T-cell (primary cell): ENCODE results near the gene TAB2. TPM values are rescaled to one million over a fixed set of nuclear protein-coding genes. Genes with fewer than 3 reads are reported as not detected.
"Not testable (repeated sequence)": the region's sequence is repeated elsewhere in the genome, so short reads cannot be mapped to it uniquely, and the experiment has no call there.

Experiments used
- ATAC-seq, 4 experiments: fragments of 200-7000 bp in 3 of 4; fragments of 150-1000 bp in 1 of 4; cut with Tn5 transposase; replicated peaks in 1 of 4; 1 replicate in 3 of 4; 2 replicates in 1 of 4; pipeline ENCODE4 v1.10.0; 2021; ENCODE audit warnings: moderate library complexity in 3 of 4, mild to moderate bottlenecking in 2 of 4, moderate number of reproducible peaks in 1 of 4
- CTCF ChIA-PET, 2 donors: fragments of 300-600 bp; sonication (Branson Sonifier 250); formaldehyde crosslinking; loops; one replicate each; lab custom pipeline; 2022; ENCODE audit warnings: antibody characterized with exemption in 2 of 2; lab: Charles Lee
- POLR2A ChIA-PET, 2 donors: fragments of 300-600 bp; sonication (Branson Sonifier 250); formaldehyde crosslinking; loops; one replicate each; lab custom pipeline; 2022; ENCODE audit warnings: antibody characterized with exemption in 2 of 2; lab: Charles Lee
- DNase-seq, 35 experiments: peaks; one replicate each; pipeline versions ENCODE4 v3.0.0 to v3.0.0-alpha.2; 2013 to 2023
- H3K27ac ChIP-seq: one replicate; pipeline ENCODE4 v1.5.1; 2013; ENCODE audit warnings: low read length
- H3K27me3 ChIP-seq, 2 experiments: replicated peaks in 1 of 2; 1 replicate in 1 of 2; 2 replicates in 1 of 2; pipeline versions ENCODE4 v1.6.1 to v1.7.0; 2013; ENCODE audit warnings: low read length in 1 of 2, mixed read lengths in 1 of 2; ENCODE audit not compliant: control insufficient read depth in 2 of 2, insufficient read depth in 2 of 2; ENCODE audit errors: extremely low read depth in 1 of 2
- H3K36me3 ChIP-seq, 2 donors: 1 replicate in 1 of 2; 2 replicates in 1 of 2; pipeline versions ENCODE4 v1.6.1 to v1.7.0; 2013; ENCODE audit warnings: low read length in 1 of 2; ENCODE audit not compliant: control insufficient read depth in 2 of 2, insufficient read depth in 1 of 2; ENCODE audit errors: extremely low read depth in 1 of 2
- H3K4me1 ChIP-seq, 2 experiments: 1 replicate in 1 of 2; 2 replicates in 1 of 2; pipeline versions ENCODE4 v1.6.1 to v1.7.0; 2013; ENCODE audit warnings: low read length in 2 of 2, mixed read lengths in 1 of 2; ENCODE audit not compliant: insufficient read depth in 2 of 2, control insufficient read depth in 1 of 2; ENCODE audit errors: extremely low read depth in 1 of 2
- H3K4me3 ChIP-seq, 2 donors: 1 replicate in 1 of 2; 2 replicates in 1 of 2; pipeline versions ENCODE4 v1.5.1 to v1.7.0; 2013; ENCODE audit warnings: mild to moderate bottlenecking in 2 of 2, low read length in 1 of 2, moderate library complexity in 1 of 2; ENCODE audit not compliant: control insufficient read depth in 1 of 2; ENCODE audit errors: extremely low read depth in 1 of 2
- H3K9me3 ChIP-seq: 2 replicates; pipeline ENCODE4 v1.7.0; 2013
- H3K27ac Mint-ChIP-seq, 2 donors: one replicate each; pipeline ENCODE4 v1.8.0; 2020 to 2021; ENCODE audit warnings: mild to moderate bottlenecking in 2 of 2, mixed read lengths in 2 of 2
- H3K27me3 Mint-ChIP-seq, 2 donors: one replicate each; pipeline ENCODE4 v1.8.0; 2021 to 2022; ENCODE audit warnings: mixed read lengths in 2 of 2
- H3K36me3 Mint-ChIP-seq: one replicate; pipeline ENCODE4 v1.8.0; 2021; ENCODE audit warnings: mixed read lengths
- H3K4me1 Mint-ChIP-seq, 3 donors: one replicate each; pipeline ENCODE4 v1.8.0; 2020 to 2022; ENCODE audit warnings: mixed read lengths in 3 of 3, mild to moderate bottlenecking in 1 of 3
- H3K4me3 Mint-ChIP-seq, 3 donors: one replicate each; pipeline ENCODE4 v1.8.0; 2020 to 2022; ENCODE audit warnings: mild to moderate bottlenecking in 3 of 3, mixed read lengths in 3 of 3, moderate library complexity in 3 of 3
- H3K9me3 Mint-ChIP-seq, 3 donors: one replicate each; pipeline ENCODE4 v1.8.0; 2020 to 2022; ENCODE audit warnings: mixed read lengths in 3 of 3
- whole genome bisulfite sequencing: methylation state at CpG from one replicate; pipeline ENCODE4 v1.1.5; 2013; ENCODE audit warnings: missing lambda C conversion rate; ENCODE audit not compliant: insufficient coverage; 5-methylcytosine and 5-hydroxymethylcytosine counted together
- total RNA-seq, 35 experiments: library from RNA in 6 of 35; stranded (reverse) in 6 of 35; fragments of 120-200 nt in 1 of 35; gene quantifications; one replicate each; pipeline versions ENCODE4 v1.2.1 to v1.2.4 and lab custom pipeline; 2013 to 2026

TAB2 gene
- total RNA-seq, 5 donors from 2014 or later (not counting 1 experiment from before 2014, with no cell fraction given), result 128 to 160 (median 146) TPM

GRCh38 chr6:149319422-149319821, 1.9 kb downstream of the TAB2 start:
- ATAC-seq (no peak), DNase-seq (peak in 1 of 35 experiments; percentile 49)
- peaks cover 3% of the 10 kb centered on the region for H3K36me3 Mint-ChIP-seq
- peak overlapping the region; percentile 83 to 93 for H3K27ac Mint-ChIP-seq
- Histone ChIP-seq H3K27me3 (no peaks in the 10 kb centered on the region), H3K4me3 (peak overlapping the region; percentile 70 to 78), H3K36me3 (no peaks in the 10 kb centered on the region), H3K9me3 (no peaks in the 10 kb centered on the region), H3K27ac (peak overlapping the region; percentile 79), H3K4me1 (peaks cover 8 to 38% of the 10 kb centered on the region in 2 experiments)
- CTCF ChIA-PET, result no interaction called here
- H3K27me3 Mint-ChIP-seq, result no peaks in the 10 kb centered on the region
- peak overlapping the region; percentile 86 to 93 (median 91) for H3K4me3 Mint-ChIP-seq
- POLR2A ChIA-PET, result interaction anchor here in 1 of 2 donors (0.6 to 0.7 kb wide), 2 partner anchors 31 to 69 kb away, joined by 4 read pairs; no protein-coding TSS in a partner anchor
- WGBS, result no CpG with 5 or more reads among the region's 3 CpGs
- H3K4me1 Mint-ChIP-seq, result peaks cover 43 to 61% (median 59%) of the 10 kb centered on the region in 3 donors
- H3K9me3 Mint-ChIP-seq, result no peaks in the 10 kb centered on the region

- H3K9me3 ChIP-seq, H3K36me3 ChIP-seq, H3K27me3 ChIP-seq, DNase-seq, H3K36me3 Mint-ChIP-seq, H3K27me3 Mint-ChIP-seq, POLR2A ChIA-PET, CTCF ChIA-PET, H3K9me3 Mint-ChIP-seq, ATAC-seq: not testable (repeated sequence)
- peak overlapping the region; percentile 79 for H3K27ac ChIP-seq
- peak overlapping the region; percentile 83 to 93 for H3K27ac Mint-ChIP-seq
- peak overlapping the region; percentile 86 to 93 (median 91) for H3K4me3 Mint-ChIP-seq
- peak overlapping the region in 1 of 2 donors; percentile 70 for H3K4me3 ChIP-seq
- 53% methylated on average over 2 of the region's 10 CpGs for WGBS
- peaks cover 8 to 41% of the 10 kb centered on the region in 2 experiments for H3K4me1 ChIP-seq
- H3K4me1 Mint-ChIP-seq, result peaks cover 49 to 64% (median 63%) of the 10 kb centered on the region in 3 donors
Observed at GRCh38 chr6:149320016-149320415, 2.5 kb downstream of the TAB2 start.

DNA sequence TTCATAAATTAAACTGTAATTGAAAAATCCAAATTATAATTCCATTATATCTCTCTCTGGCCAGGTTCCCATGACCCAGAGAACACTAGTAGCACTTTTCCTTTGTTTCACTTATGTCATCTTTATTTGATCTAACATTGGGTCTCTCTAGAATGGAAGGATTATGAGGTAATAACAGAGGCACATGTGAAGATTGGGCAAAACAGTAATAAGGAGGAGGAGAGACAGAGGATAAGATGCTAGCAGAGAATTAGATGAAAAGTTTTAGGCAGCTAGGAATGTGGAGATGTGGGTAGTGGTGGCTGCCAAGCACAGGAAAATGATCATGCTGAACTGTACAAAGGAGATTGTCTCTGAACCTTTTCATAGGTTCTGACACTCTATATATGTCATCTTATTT, 3.3 kb downstream of the TAB2 start:
- Histone ChIP-seq H3K4me1 (peaks cover 11 to 41% of the 10 kb centered on the region in 2 experiments), H3K9me3 (no peaks in the 10 kb centered on the region), H3K27ac (peak overlapping the region; percentile 53), H3K27me3 (no peaks in the 10 kb centered on the region), H3K36me3 (peaks cover 0 to 2% of the 10 kb centered on the region in 2 donors), H3K4me3 (no peak overlapping the region)
- H3K27me3 Mint-ChIP-seq, result no peaks in the 10 kb centered on the region
- H3K4me3 Mint-ChIP-seq, result peak overlapping the region; percentile 59 to 91 (median 73)
- ATAC-seq, result no peak
- ChIA-PET POLR2A (interaction anchor here (0.5 kb wide), 2 partner anchors 96 to 139 kb away, joined by 3 to 7 read pairs; no protein-coding TSS in a partner anchor), CTCF (no interaction called here)
- H3K4me1 Mint-ChIP-seq, result peaks cover 53 to 69% (median 66%) of the 10 kb centered on the region in 3 donors
- H3K9me3 Mint-ChIP-seq, result no peaks in the 10 kb centered on the region
- H3K36me3 Mint-ChIP-seq, result peaks cover 3% of the 10 kb centered on the region
- H3K27ac Mint-ChIP-seq, result peak overlapping the region; percentile 77
- DNase-seq, result peak in 1 of 35 experiments; percentile 15

- H3K27me3 Mint-ChIP-seq, result no peaks in the 10 kb centered on the region
- DNase-seq (no peak), ATAC-seq (no peak)
- no peaks in the 10 kb centered on the region for H3K27me3 ChIP-seq
- H3K27ac ChIP-seq, result peak overlapping the region; percentile 17
- peaks cover 72 to 89% (median 85%) of the 10 kb centered on the region in 3 donors for H3K4me1 Mint-ChIP-seq
- H3K4me1 ChIP-seq, result peaks cover 15 to 42% of the 10 kb centered on the region in 2 experiments
- peak overlapping the region; percentile 82 to 86 for H3K27ac Mint-ChIP-seq
- H3K4me3 Mint-ChIP-seq, result peak overlapping the region; percentile 31 to 74 (median 55)
- peaks cover 3% of the 10 kb centered on the region for H3K36me3 Mint-ChIP-seq
- ChIA-PET POLR2A (interaction anchor here (0.6 to 1.1 kb wide), 3 partner anchors 49 to 69 kb away, joined by 3 read pairs; no protein-coding TSS in a partner anchor), CTCF (interaction anchor here in 1 of 2 donors (0.8 to 1.8 kb wide), 2 partner anchors 43 to 241 kb away, joined by 3 to 4 read pairs; no protein-coding TSS in a partner anchor)
- no peaks in the 10 kb centered on the region for H3K9me3 Mint-ChIP-seq
- peaks cover 0 to 9% of the 10 kb centered on the region in 2 donors for H3K36me3 ChIP-seq
- no peaks in the 10 kb centered on the region for H3K9me3 ChIP-seq
- no peak overlapping the region for H3K4me3 ChIP-seq
- WGBS, result no CpG with 5 or more reads among the region's 2 CpGs
Observed at GRCh38 chr6:149323353-149323752, 5.8 kb downstream of the TAB2 start.

GRCh38 chr6:149323925-149324324, 6.4 kb downstream of the TAB2 start:
- no peaks in the 10 kb centered on the region for H3K9me3 ChIP-seq
- Mint-ChIP-seq H3K36me3 (peaks cover 3% of the 10 kb centered on the region), H3K4me3 (peak overlapping the region; percentile 31 to 63 (median 55)), H3K9me3 (no peaks in the 10 kb centered on the region), H3K27ac (peak overlapping the region; percentile 82 to 86), H3K27me3 (no peaks in the 10 kb centered on the region), H3K4me1 (peaks cover 77 to 91% (median 89%) of the 10 kb centered on the region in 3 donors)
- no peak overlapping the region for H3K4me3 ChIP-seq
- no peak for ATAC-seq
- POLR2A ChIA-PET, result interaction anchor here (0.5 to 1.0 kb wide), 2 partner anchors 10 to 17 kb away, joined by 3 to 4 read pairs; no protein-coding TSS in a partner anchor
- WGBS, result 38% methylated on average over 2 of the region's 2 CpGs
- DNase-seq, result no peak
- peak overlapping the region; percentile 17 for H3K27ac ChIP-seq
- H3K36me3 ChIP-seq, result peaks cover 0 to 9% of the 10 kb centered on the region in 2 donors
- H3K4me1 ChIP-seq, result peaks cover 17 to 45% of the 10 kb centered on the region in 2 experiments
- H3K27me3 ChIP-seq, result no peaks in the 10 kb centered on the region
- CTCF ChIA-PET, result interaction anchor here (0.6 to 1.0 kb wide), 4 partner anchors 9 to 51 kb away, joined by 3 read pairs; no protein-coding TSS in a partner anchor

DNA sequence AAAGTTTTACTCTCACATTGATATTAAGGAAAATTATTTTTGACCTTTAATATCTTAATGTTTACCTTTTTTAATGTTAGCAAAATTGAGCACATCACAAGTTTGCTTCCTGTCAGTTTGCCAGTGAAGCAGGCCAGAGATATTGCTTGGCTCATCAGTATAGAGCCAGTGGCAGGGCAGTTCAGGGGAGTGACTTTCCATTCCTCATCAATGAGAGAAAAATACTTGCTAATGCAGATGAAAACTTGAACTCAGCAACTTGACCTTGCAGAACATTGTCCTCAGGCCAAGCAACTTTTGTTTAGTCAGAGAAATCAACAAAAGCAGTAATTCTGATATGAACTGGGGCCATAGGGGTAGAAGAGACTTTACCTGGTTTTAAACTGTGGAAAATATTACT, 6.9 kb downstream of the TAB2 start:
- Mint-ChIP-seq H3K4me3 (peak overlapping the region; percentile 7 to 56 (median 26)), H3K9me3 (no peaks in the 10 kb centered on the region), H3K36me3 (peaks cover 3% of the 10 kb centered on the region), H3K27ac (peak overlapping the region; percentile 5 to 66), H3K27me3 (no peaks in the 10 kb centered on the region), H3K4me1 (peaks cover 82 to 92% (median 89%) of the 10 kb centered on the region in 3 donors)
- peaks cover 0 to 9% of the 10 kb centered on the region in 2 donors for H3K36me3 ChIP-seq
- ChIA-PET POLR2A (interaction anchor here (0.5 to 1.0 kb wide), 8 partner anchors 9 to 230 kb away, joined by 3 to 7 read pairs (median 4); no protein-coding TSS in a partner anchor), CTCF (interaction anchor here (0.6 to 1.0 kb wide), 3 partner anchors 8 to 51 kb away, joined by 3 read pairs; no protein-coding TSS in a partner anchor)
- H3K27ac ChIP-seq, result no peak overlapping the region
- H3K4me1 ChIP-seq, result peaks cover 17 to 42% of the 10 kb centered on the region in 2 experiments
- ATAC-seq, result peak in 1 of 4 experiments; percentile 28
- H3K4me3 ChIP-seq, result no peak overlapping the region
- peak in 1 of 35 experiments; percentile 25 for DNase-seq
- H3K27me3 ChIP-seq, result no peaks in the 10 kb centered on the region
- no peaks in the 10 kb centered on the region for H3K9me3 ChIP-seq
